GM18861 (cell line): ENCODE results near the gene CIRBP.

ENCODE experiments used
- ATAC-seq: cut with Tn5 transposase; IDR thresholded peaks from one replicate; pipeline ENCODE4 v1.9.1; 2021; ENCODE audit not compliant: unreplicated experiment

CIRBP gene

DNA sequence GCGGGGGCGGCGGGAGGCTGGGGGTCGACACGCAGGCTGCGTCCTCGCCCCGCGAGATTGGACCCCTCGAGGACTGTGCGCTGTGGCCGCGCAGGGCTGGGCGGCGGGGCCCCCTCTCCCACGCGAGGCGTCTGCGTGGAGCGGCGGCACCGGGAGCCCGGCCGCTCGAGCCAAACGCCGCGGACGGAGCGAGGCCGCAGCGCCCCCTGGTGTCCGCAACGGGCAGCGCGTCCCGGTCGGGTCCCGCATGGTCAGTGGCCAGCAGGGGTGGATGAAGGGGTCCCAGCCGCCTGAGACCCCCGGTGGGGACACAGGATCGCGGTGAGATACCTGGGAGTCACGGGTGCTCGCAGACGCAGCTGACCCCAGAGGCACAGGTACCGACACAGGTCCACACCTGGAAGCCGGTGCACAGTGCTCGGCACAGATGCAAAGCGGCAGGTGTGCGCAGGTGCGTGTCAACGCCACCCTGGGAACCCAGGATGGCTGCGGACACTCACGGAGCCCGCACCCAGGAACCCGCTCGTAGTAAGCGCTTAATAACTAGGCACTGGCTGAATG lies 2.1 kb upstream of the CIRBP start:
- peak; percentile 8 for ATAC-seq

DNA sequence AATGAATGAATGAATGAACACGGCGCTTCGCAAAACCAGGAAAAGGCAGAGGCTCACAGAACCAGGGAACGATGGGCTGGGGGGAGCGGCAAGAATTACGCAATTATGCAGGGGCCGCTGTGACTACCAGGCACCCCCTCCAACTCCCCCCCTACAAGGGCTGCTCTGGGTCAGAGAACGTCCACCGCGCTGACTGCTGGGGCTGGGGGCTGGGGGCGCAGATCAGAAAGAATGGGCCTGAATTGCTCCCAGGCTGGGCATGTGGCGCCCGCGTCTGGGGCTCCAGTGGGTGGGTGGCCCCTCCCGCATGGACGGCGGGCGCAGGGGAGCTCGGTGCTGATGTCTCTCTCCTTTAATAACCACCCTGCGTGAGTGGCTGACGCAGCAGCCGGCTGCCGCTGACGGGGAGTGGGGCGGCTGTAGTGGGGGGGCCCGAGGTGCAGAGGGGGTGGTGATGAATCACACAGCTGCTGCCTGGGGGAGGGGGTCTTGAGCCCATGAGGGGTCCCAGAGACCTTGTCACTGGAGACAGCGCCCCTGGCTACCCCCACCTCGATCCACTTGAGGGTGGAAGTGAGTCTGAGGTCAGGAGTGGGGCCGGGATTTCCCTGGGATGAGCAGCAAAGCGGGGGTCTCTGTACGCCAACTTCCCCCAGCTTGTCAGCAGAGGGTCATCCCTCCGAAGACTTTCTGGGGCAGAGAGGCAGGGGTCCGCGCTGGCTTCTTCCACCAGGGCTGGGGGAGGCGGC lies 1.5 kb upstream of the CIRBP start:
- no peak for ATAC-seq

DNA sequence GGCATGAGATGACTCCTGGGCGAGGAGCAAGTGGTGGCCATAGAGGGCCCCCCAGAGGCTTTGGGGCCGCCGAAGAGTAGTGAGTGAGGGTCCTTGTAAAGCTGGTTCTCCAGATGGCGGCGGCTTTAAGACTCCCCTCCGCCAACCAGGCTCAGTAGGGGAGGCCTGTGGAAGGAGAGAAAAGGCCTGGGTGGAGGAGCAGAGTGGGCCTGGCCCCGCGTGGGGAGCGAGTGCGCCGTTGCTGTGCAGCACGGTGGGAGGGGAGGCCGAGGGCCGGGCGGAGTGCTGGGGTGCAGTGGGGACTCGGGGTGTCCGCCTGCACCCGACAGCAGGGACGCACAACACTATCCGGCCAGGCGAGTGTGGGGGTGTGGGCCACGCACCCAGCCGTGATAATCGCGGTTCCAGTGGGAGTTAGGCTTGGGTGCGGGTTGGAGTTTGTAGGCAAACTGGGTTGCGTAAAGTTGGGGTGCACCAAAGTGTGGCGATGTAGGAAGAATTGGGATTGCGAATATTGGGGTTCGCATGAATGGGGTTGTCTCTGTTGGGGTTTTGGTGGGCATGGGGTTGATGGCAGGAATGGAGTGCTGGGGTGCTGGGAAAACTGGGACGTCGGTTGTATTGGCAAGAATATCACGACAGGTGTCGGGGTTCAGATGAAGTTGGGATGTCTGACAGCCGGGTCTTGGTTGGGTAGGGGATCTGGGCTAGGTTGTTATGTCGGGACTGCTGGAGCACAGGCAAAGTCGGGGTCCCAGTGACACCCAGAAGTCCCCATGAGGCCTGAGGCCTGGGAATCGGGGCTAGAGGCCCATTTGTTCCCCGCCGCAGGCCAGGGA lies 687 bp upstream of the CIRBP start:
- no peak for ATAC-seq

DNA sequence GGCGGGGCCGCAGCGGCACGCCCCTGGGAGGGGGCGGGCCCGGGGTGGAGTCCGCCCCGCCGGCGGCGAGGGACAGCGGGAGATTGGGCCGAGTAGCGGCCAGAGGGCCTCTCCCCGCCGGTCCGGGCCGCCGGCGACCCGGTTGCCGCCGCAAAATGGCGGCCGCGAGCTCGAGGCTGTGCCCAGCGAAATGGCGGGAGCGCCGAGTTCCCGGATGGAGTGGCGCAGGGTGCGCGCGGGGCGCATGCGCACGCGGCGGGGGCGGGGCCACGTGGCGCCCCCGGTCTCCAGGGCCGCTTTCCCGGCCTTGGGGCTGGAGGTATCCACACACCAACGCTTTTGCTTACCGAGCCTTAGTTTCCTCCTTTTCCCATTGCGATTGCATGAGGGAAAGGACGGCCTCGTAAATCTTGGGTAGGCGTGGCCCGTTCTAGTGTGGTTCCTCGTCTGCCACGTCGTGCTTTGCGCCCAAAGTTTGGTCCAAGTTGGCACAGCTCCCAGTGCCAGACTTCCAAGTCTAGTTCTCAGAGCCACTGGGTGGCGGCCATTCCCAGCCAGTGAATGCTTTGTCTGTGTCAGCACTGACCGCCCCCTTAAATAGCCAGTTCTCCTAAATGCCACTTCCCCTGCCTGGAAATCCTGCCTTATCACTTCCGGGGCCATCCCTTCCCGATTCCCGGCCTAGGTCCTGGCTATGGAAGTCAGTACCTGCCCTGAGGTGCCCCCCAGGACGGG lies 513 bp downstream of the CIRBP start:
- no peak for ATAC-seq

DNA sequence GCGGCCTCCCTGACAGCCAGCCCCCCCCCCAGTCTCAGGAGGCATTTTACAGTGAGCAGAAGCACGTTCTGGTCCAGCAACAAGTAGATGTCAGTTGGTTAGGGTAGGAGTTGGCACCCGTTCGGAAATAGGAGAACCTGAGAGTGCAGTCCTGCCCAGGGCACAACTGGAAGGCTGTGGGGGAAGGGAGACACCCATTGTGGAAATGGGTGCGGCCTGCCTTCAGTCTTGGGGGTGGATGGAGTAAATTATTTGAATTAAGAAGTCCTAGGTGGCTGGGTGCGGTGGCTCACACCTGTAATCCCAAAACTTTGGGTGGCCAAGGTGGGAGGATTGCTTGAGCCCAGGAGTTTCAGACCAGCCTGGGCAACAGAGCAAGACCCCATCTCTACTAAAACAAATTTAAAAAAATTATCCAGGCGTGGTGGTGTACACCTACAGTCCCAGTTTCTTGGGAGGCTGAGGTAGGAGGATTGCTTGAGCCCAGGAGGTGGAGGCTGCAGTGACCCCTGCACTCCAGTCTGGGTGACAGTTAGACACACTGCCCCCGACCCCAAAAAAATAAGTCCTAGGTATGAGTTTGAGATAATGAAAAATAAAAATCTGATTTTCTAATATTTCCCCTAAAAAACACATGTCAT lies 1.2 kb downstream of the CIRBP start:
- ATAC-seq = no peak

DNA sequence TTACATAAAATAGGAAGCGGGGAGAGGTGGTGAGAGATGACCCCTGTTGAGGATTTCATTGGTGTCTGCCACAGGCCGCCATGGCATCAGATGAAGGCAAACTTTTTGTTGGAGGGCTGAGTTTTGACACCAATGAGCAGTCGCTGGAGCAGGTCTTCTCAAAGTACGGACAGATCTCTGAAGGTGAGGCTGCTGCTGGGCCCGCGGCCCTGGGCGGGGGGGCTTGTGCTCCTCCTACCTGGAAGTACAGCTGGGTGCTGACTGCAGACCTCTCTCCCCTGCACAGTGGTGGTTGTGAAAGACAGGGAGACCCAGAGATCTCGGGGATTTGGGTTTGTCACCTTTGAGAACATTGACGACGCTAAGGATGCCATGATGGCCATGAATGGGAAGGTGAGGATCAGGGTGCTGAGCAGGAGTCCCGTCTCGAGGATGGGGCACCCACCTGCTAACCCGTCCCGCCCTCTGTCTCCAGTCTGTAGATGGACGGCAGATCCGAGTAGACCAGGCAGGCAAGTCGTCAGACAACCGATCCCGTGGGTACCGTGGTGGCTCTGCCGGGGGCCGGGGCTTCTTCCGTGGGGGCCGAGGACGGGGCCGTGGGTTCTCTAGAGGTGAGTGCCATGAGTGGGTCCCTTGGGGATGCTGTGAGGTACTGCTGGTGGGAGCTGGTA lies 1.9 kb downstream of the CIRBP start:
- no peak for ATAC-seq

DNA sequence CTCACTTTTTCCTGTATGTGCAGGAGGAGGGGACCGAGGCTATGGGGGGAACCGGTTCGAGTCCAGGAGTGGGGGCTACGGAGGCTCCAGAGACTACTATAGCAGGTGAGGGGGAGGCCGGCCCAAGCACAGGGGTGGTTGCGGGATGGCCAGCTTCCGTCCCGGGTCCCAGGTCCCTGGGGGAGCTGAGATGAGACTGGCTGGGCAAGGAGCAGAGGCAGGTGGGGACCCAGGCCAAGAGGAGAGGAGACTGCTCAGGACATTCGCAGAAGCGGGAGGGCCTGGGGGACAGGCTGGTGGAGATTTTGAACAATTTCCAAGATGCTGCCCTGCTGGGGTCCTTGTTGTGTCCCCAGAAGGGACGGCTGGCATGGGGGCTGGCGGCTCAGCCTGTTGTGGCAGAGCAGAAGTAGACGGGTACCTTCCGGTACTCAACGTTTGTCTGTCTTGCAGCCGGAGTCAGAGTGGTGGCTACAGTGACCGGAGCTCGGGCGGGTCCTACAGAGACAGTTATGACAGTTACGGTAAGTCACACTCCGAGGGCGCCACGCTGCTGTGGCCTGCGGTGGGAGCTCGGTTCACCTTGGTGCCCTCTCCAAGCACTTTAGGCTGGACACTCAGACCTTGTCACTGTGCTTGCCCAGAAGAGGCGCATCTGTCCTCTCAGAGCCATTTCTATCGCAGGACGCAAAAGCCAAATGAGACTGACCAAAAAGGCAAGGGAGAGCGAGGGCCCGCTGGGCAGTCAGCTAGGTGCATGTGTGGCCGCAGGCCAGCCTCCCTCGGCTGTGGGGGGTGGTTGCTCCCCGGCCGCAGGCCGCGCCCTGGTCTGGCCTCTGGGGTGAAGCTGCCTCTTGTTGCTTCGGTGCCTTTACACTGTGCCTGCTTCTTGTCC lies 2.6 kb downstream of the CIRBP start:
- no peak for ATAC-seq

DNA sequence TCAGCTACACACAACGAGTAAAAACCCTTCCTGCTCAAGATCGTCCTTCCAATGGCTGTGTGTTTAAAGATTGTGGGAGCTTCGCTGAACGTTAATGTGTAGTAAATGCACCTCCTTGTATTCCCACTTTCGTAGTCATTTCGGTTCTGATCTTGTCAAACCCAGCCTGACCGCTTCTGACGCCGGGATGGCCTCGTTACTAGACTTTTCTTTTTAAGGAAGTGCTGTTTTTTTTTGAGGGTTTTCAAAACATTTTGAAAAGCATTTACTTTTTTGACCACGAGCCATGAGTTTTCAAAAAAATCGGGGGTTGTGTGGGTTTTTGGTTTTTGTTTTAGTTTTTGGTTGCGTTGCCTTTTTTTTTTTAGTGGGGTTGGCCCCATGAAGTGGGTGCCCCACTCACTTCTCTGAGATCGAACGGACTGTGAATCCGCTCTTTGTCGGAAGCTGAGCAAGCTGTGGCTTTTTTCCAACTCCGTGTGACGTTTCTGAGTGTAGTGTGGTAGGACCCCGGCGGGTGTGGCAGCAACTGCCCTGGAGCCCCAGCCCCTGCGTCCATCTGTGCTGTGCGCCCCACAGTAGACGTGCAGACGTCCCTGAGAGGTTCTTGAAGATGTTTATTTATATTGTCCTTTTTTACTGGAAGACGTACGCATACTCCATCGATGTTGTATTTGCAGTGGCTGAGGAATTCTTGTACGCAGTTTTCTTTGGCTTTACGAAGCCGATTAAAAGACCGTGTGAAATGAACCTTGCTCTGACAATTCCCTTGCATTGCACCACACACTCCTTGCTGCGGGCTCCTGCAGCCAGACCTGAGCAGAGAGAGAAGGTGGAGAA lies 3.5 kb downstream of the CIRBP start:
- ATAC-seq = no peak

DNA sequence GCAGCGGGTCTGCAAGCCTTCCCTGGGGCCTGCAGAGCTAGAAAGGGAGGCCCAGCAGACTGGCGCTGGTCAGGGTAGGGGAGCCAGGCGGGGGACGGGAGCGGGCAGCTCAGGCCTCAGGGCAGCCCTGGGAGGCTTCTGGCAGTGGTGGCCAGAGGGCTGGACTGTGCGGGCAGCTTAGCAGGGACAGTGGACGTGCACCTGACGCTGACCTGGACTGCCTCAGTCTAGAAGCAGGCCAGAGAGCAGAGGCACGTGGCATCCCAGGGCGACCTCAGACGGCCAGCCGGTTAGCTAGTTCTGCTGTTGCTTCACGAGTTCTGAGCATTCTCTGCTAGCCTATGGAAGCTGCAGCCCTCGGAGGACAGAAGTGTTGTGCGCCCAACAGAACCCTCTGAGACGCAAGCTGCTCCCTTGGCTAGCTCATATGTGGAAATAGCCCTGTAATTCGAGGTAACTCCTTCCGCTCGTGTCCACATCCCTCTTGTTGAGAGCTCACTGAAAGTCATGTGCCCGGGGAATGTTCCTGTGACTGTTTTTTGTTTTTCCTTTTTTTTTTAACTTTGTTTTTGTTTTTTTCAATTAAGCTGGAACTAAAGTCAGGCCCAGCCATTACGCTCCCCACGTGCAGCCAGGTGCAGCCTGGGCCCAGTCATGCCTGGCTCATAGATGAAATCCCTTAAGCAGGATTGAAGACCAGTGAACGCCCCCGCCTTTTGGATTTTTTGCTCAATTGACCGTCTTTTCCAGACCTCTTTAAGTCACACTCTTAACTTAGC lies 4.3 kb downstream of the CIRBP start:
- no peak for ATAC-seq

DNA sequence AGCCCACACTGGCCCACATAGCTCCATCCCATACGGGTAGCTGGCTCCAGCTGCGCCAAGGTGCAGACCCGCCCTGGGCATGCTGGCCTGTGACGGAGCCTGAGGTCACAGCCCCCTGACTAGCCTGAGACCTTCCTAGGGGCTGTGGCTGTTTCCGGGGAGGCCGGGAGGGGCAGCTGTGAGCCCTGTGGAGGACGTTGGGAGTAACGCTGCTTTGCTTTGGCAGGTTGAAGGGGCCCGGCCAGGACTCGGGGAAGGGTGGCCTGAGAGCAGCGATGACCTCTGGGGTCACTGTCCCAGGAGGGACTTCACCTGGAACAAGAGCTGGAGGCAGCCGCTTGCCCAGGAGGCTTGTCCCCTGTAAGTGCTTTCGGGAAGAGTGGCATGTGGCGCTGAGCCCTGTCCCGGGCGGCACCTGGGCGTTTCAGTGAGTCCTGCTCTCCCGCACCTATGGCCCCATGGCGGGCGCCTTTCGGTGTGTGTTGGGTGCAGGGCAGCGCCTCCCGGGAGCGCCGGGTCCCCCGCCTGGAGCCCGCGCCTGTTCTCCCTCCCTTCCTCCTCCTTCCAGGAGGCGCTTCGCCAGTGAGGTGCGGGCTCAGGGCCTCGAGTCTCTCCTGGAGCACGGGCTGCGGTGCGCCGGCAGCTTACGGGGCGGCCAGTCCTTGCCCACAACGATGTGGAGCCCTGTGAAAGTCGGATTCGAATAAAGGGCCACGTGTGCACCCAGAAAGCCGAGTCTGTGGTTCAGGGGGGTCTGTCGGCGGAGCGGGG lies 5.1 kb downstream of the CIRBP start:
- ATAC-seq = no peak

DNA sequence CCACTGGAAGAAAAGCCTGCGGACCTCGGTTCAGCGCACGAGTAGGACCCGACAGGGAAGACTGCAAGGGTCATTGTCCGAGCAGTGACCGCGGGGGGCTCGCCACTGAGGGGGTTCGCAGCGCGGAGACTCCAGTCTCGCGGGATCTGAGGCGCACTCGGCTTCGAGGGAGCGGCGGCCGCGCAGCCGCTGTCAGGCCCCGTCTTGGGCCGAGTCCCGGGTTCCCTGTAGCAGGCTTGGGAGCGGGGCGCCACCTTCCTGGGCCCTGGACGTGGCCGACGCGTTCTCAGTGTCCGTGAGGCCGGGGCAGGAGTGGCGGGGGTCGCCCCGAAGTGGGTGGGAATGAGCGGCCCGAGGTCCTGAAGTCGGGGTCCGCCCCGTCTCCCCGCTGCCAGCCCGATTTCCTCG lies 5.7 kb downstream of the CIRBP start:
- no peak for ATAC-seq

DNA sequence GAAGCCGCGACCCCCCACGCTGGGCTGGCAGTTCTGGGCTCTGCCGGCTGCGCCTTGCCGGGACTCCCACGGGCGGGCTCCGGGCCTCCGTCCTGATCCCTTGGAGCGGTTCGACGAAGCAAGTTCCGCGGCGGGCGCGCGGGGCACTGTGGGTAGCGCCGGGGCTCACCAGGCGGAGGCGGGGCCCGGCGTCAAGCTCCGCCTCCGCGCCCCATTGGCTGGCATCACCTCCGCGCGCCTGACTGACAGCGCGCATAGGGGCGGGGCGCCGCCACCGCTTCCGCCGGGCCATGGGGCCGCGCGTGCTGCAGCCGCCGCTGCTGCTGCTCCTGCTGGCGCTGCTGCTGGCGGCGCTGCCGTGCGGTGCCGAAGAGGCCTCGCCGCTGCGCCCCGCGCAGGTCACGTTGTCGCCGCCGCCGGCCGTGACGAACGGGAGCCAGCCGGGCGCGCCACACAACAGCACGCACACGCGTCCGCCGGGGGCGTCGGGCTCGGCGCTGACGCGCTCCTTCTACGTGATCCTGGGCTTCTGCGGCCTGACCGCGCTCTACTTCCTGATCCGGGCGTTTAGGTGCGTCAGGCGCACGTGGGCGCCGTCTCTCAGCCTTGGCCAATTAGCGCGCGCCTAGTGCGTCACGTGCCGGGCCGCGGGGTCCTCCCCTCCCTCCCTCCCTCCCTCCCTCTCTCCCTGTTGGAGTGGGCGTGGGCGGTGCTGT lies 6.3 kb downstream of the CIRBP start, which contains the start of gene FAM174C:
Gene FAM174C (plus strand): TSS at position 271 of the 716 bp plus-strand sequence. CDS start 20 bp downstream, at position 291.
- peak; percentile 72 for ATAC-seq

DNA sequence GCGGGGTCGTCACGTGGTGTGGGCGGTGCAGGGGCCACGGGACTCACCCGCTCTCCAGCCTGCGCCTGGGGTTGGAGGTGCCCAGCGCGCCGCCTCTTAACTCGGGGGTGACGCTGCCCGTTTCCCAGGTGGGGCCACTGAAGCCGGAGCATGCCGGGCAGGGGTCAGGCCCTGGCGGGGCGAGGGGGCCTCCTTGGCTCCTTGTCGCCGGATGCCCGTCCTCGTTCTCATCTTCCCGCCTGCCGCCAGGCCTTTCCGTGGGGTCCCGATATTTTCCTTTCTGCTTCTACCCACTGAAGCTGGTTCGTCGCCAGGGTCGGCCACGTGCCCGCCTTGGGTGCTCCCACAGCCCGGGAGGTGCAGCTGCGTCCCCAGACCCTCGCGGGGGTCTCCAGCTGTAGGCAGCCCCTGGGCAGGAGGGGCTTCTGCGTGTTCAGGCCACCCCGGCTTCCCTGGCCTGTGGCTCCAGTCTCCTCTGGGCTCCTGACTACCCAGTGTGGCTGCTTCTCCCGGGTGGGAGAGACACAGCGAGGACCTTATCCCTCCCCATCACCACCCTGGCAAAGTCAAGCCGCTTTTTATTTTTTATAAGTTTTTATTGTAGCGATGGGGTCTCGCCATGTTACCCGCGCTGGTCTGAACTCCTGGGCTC lies 7.0 kb downstream of the CIRBP start:
- ATAC-seq = no peak

DNA sequence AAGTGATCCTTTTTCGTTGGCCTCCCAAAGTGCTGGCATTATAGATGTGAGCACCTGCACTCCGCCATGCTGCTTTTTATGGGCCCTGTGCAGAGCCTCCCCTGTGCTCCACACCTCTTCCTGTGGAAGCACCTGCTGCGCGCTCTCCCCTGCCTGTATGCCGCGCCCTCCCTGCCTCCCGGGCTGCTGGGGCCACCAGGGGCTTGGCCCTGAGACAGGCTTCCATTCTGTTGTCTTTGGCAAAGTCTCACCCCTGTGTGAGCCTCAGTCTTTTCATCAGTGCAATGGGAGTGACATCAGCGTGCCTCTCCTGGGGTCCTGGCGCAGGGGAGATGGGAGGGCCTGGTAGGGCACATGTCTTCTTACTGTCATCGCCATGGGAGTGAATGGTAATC lies 7.5 kb downstream of the CIRBP start:
- no peak for ATAC-seq

DNA sequence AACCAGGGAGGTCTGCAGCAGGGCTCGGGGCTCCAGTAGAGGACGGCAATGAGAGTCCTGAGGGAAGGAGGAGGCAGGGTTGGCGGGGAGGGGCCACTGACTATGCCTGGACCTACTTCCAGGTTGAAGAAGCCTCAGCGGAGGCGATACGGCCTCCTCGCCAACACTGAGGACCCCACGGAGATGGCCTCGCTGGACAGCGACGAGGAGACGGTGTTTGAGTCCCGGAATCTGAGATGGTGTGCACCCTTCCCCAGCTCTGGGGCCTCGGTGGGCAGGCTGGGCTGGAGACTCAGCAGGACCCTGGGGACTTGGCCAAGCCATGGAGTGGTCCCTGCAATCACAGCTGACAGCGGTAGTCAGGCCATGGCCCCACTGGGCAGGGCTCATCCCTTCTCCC lies 7.9 kb downstream of the CIRBP start:
- ATAC-seq = no peak

DNA sequence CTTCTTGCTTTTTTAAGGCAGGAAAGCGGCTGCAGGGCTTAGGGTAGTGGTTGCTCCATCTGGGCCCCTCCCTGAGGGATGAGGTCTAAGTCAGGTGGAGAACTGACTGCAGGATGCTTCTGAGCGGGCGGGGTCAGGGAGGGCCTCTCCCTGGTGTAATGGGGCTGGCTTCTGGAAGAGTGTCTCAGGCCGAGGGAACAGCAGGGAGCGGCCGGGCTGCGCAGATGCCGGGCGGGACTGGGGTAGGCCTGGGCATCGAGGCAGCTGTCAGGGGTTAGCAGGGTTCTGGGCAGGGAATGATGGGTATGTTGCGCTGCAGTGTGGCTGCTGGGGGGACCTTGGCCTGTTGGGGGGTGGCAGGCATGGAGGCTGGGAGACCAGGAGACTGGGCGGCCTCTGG lies 8.9 kb downstream of the CIRBP start:
- no peak for ATAC-seq
